ENCODE measurements around the gene NLRP6. TPM values are rescaled to one million over a fixed set of nuclear protein-coding genes. Genes with fewer than 3 reads are reported as not detected.

The NLRP6 gene
- polyA plus RNA-seq, 2 of the 4 experiments (the other 2 are of a cell fraction) = 0.03 TPM; not detected in 1

DNA sequence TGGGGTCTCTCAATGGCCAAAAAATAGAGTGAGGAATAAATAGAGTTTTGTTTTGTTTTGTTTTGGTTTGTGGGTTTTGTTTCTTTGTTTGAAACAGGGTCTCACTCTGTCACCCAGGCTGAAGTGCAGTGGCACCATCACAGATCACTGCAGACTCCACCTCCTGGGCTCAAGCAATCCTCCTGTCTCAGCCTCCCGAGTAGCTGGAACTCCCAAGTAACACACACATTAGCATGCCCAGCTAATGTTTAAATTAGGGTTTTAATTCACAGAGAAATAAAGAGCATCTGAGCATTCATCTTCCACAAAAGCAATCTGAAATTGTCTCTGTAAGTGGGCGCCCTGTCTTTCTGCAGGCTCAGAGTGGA, 51.7 kb downstream of the NLRP6 start:
- no peaks in the 10 kb centered on the region for H3K9me3 ChIP-seq
- TF ChIP-seq NFE2L2 (conservative IDR thresholded peaks at IDR 0.05; ENCODE audit: low read length) (no peak), NR3C1 (IDR thresholded peaks at IDR 0.05) (no peak), POLR2AphosphoS2 (conservative IDR thresholded peaks at IDR 0.05; ENCODE audit: low read length) (no peak), NPAS2 (CRISPR knock-in tag; IDR thresholded peaks at IDR 0.05; ENCODE audit: borderline replicate concordance) (no peak), JUN (IDR thresholded peaks at IDR 0.05) (no peak)
- TF ChIP-seq, protein P1, sequence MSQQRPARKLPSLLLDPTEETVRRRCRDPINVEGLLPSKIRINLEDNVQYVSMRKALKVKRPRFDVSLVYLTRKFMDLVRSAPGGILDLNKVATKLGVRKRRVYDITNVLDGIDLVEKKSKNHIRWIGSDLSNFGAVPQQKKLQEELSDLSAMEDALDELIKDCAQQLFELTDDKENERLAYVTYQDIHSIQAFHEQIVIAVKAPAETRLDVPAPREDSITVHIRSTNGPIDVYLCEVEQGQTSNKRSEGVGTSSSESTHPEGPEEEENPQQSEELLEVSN (IDR thresholded peaks at IDR 0.05; ENCODE audit: borderline replicate concordance, low read depth) = no peak
- 91% methylated on average over 2 of the region's 2 CpGs for WGBS (ENCODE audit: missing lambda C conversion rate)
- ATAC-seq (no peak), FAIRE-seq (no peak), DNase-seq (ENCODE audit: low read depth in 1 of 2, low spot score in 1 of 2) (no peak)
- no peak overlapping the region for H3K4me3 ChIP-seq
- H3K4me2 ChIP-seq = no peak overlapping the region
- CTCF ChIA-PET = interaction anchor here (0.8 to 2.8 kb wide), 11 partner anchors 11 to 79 kb away, joined by 3 to 9 read pairs (median 5); no protein-coding TSS in a partner anchor
- POLR2A ChIA-PET = interaction anchor here (1.3 kb wide), 1 partner anchor 26 kb away, joined by 5 read pairs; no protein-coding TSS in a partner anchor
- H3K27ac ChIP-seq = no peak overlapping the region
- peaks cover 9% of the 10 kb centered on the region; the same call in 1 of the 3 replicates for H3K4me1 ChIP-seq

DNA sequence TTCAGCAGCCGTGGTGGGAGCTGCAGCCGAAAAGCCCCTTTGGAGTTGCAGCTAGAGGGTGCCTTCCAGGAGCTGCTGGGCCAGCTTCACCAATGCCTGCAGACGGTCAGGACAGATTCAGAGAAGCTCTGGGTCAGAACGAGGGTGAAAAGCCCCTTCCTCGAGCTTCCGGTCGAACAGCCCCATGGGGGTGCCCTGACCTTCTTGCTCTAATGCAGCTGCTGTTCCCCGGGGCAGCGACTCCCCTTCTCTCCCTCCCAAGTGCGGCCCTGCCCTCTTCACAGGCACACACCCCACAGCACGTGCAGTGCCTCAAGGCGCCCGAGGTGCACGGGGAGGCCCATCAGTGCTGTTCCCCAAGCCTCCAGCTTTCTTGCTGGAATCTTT, 52.1 kb downstream of the NLRP6 start:
- ChIA-PET CTCF (interaction anchor here (0.8 to 2.8 kb wide), 10 partner anchors 10 to 79 kb away, joined by 3 to 9 read pairs (median 5); no protein-coding TSS in a partner anchor), POLR2A (interaction anchor here (1.3 kb wide), 1 partner anchor 26 kb away, joined by 5 read pairs; no protein-coding TSS in a partner anchor)
- DNase-seq (ENCODE audit: low read depth in 1 of 2, low spot score in 1 of 2) = no peak
- TF ChIP-seq POLR2AphosphoS2 (conservative IDR thresholded peaks at IDR 0.05; ENCODE audit: low read length) (no peak), NPAS2 (CRISPR knock-in tag; IDR thresholded peaks at IDR 0.05; ENCODE audit: borderline replicate concordance) (no peak), CHD2 (IDR thresholded peaks at IDR 0.05; ENCODE audit: low read length, partially characterized antibody) (no peak), TP53 (CRISPR knock-in tag; IDR thresholded peaks at IDR 0.05) (no peak), ZNF302 (CRISPR knock-in tag; IDR thresholded peaks at IDR 0.05) (no peak)
- TF ChIP-seq, protein P2, sequence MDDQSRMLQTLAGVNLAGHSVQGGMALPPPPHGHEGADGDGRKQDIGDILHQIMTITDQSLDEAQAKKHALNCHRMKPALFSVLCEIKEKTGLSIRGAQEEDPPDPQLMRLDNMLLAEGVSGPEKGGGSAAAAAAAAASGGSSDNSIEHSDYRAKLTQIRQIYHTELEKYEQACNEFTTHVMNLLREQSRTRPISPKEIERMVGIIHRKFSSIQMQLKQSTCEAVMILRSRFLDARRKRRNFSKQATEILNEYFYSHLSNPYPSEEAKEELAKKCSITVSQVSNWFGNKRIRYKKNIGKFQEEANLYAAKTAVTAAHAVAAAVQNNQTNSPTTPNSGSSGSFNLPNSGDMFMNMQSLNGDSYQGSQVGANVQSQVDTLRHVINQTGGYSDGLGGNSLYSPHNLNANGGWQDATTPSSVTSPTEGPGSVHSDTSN (IDR thresholded peaks at IDR 0.05) = no peak
- TF ChIP-seq, protein P3, sequence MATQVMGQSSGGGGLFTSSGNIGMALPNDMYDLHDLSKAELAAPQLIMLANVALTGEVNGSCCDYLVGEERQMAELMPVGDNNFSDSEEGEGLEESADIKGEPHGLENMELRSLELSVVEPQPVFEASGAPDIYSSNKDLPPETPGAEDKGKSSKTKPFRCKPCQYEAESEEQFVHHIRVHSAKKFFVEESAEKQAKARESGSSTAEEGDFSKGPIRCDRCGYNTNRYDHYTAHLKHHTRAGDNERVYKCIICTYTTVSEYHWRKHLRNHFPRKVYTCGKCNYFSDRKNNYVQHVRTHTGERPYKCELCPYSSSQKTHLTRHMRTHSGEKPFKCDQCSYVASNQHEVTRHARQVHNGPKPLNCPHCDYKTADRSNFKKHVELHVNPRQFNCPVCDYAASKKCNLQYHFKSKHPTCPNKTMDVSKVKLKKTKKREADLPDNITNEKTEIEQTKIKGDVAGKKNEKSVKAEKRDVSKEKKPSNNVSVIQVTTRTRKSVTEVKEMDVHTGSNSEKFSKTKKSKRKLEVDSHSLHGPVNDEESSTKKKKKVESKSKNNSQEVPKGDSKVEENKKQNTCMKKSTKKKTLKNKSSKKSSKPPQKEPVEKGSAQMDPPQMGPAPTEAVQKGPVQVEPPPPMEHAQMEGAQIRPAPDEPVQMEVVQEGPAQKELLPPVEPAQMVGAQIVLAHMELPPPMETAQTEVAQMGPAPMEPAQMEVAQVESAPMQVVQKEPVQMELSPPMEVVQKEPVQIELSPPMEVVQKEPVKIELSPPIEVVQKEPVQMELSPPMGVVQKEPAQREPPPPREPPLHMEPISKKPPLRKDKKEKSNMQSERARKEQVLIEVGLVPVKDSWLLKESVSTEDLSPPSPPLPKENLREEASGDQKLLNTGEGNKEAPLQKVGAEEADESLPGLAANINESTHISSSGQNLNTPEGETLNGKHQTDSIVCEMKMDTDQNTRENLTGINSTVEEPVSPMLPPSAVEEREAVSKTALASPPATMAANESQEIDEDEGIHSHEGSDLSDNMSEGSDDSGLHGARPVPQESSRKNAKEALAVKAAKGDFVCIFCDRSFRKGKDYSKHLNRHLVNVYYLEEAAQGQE (IDR thresholded peaks at IDR 0.05) = no peak
- no peak for FAIRE-seq
- no peaks in the 10 kb centered on the region for H3K9me3 ChIP-seq
- WGBS (ENCODE audit: missing lambda C conversion rate) = 72% methylated on average over 14 of the region's 14 CpGs
- H3K4me2 ChIP-seq = no peak overlapping the region
- H3K4me3 ChIP-seq = no peak overlapping the region
- H3K4me1 ChIP-seq = peaks cover 9% of the 10 kb centered on the region; the same call in 1 of the 3 replicates
- ATAC-seq = no peak
- H3K27ac ChIP-seq = no peak overlapping the region

DNA sequence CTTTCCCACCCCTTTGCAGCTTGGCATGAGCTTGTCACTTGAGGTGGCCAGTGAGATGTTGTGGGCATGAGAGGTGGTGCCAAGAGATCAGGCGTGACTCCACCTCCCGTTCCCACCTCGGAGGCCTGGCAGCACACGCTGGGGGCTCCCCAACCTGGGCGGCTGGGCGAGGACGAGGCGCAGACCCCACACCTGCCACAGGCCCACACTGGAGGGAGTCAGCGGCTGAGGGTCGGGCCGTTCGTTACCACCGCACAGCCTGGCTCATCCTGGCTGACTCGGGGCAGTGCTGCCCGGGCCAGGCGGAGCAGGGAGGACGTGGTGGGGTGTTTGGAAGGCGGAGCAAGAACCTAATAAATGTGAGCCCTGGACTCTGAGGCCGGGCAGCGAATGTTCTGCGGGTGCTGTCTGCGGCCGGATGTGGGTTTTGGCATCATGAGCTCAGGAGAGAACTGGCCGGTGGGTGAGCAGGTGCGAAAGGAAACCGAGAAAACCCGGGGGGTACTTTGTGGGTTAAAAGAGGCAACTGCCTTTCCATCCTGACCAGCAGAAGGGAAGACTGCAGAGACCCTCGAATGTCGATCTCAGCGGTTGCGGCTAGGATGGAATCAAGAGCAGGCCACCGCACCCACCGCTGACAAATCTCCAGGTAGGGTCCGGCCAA, 52.6 kb downstream of the NLRP6 start:
- ChIA-PET CTCF (interaction anchor here (0.8 to 2.8 kb wide), 10 partner anchors 10 to 80 kb away, joined by 3 to 9 read pairs (median 4); no protein-coding TSS in a partner anchor), POLR2A (interaction anchor here (1.3 kb wide), 1 partner anchor 25 kb away, joined by 5 read pairs; no protein-coding TSS in a partner anchor)
- Histone ChIP-seq H3K4me3 (no peak overlapping the region), H3K4me2 (no peak overlapping the region), H3K9me3 (no peaks in the 10 kb centered on the region), H3K27ac (no peak overlapping the region), H3K4me1 (peaks cover 9% of the 10 kb centered on the region; the same call in 1 of the 3 replicates)
- 74% methylated on average over 33 of the region's 34 CpGs for WGBS (ENCODE audit: missing lambda C conversion rate)
- ATAC-seq (no peak), DNase-seq (ENCODE audit: low read depth in 1 of 2, low spot score in 1 of 2) (no peak), FAIRE-seq (no peak)
- no peak for TF ChIP-seq ZSCAN20 (CRISPR knock-in tag; IDR thresholded peaks at IDR 0.05)
- no peak for TF ChIP-seq CEBPB (IDR thresholded peaks at IDR 0.05)
- TF ChIP-seq, protein P1 (IDR thresholded peaks at IDR 0.05; ENCODE audit: borderline replicate concordance, low read depth) = no peak
- TF ChIP-seq JUNB (IDR thresholded peaks at IDR 0.05) = no peak
- TF ChIP-seq FOSL2 (IDR thresholded peaks at IDR 0.05) = no peak
- TF ChIP-seq FOSL2 (CRISPR knock-in tag; IDR thresholded peaks at IDR 0.05) = no peak
- TF ChIP-seq, protein P4, sequence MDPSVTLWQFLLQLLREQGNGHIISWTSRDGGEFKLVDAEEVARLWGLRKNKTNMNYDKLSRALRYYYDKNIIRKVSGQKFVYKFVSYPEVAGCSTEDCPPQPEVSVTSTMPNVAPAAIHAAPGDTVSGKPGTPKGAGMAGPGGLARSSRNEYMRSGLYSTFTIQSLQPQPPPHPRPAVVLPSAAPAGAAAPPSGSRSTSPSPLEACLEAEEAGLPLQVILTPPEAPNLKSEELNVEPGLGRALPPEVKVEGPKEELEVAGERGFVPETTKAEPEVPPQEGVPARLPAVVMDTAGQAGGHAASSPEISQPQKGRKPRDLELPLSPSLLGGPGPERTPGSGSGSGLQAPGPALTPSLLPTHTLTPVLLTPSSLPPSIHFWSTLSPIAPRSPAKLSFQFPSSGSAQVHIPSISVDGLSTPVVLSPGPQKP (IDR thresholded peaks at IDR 0.05; ENCODE audit: low read depth, low read length) = no peak
- TF ChIP-seq, protein P5, sequence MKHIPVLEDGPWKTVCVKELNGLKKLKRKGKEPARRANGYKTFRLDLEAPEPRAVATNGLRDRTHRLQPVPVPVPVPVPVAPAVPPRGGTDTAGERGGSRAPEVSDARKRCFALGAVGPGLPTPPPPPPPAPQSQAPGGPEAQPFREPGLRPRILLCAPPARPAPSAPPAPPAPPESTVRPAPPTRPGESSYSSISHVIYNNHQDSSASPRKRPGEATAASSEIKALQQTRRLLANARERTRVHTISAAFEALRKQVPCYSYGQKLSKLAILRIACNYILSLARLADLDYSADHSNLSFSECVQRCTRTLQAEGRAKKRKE (CRISPR knock-in tag; IDR thresholded peaks at IDR 0.05; ENCODE audit: low read depth) = no peak
- TF ChIP-seq NR3C1 (IDR thresholded peaks at IDR 0.05) = no peak
- TF ChIP-seq, protein P6, sequence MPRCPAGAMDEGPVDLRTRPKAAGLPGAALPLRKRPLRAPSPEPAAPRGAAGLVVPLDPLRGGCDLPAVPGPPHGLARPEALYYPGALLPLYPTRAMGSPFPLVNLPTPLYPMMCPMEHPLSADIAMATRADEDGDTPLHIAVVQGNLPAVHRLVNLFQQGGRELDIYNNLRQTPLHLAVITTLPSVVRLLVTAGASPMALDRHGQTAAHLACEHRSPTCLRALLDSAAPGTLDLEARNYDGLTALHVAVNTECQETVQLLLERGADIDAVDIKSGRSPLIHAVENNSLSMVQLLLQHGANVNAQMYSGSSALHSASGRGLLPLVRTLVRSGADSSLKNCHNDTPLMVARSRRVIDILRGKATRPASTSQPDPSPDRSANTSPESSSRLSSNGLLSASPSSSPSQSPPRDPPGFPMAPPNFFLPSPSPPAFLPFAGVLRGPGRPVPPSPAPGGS (IDR thresholded peaks at IDR 0.05) = no peak
- no peak for TF ChIP-seq HDAC2 (IDR thresholded peaks at IDR 0.05)
- TF ChIP-seq ZC3H11A (IDR thresholded peaks at IDR 0.05) = no peak
- TF ChIP-seq BHLHE40 (IDR thresholded peaks at IDR 0.05; ENCODE audit: low read depth, low read length) = no peak
- TF ChIP-seq KDM5A (IDR thresholded peaks at IDR 0.05) = no peak

Measured in A549 (cell line).